HepG2 (cell line): ENCODE results near the gene CAPN15. TPM values are rescaled to one million over a fixed set of nuclear protein-coding genes. Genes with fewer than 3 reads are reported as not detected.

Source experiments
- CHCHD3 ChIP-seq: sonication (generic); formaldehyde crosslinking; IDR thresholded peaks from 2 replicates; pipeline ENCODE4 v1.8.0; 2022; ENCODE audit warnings: mild to moderate bottlenecking, missing genetic modification reagents, moderate library complexity
- ELF4 ChIP-seq: sonication (generic); formaldehyde crosslinking; IDR thresholded peaks from 2 replicates; pipeline ENCODE4 v1.5.0; 2020; ENCODE audit warnings: missing genetic modification reagents, mild to moderate bottlenecking, moderate library complexity, borderline replicate concordance
- HIC2 ChIP-seq: sonication (generic); formaldehyde crosslinking; IDR thresholded peaks from 2 replicates; pipeline ENCODE4 v1.9.0; 2022; ENCODE audit warnings: low read depth, missing genetic modification reagents
- HNRNPUL1 ChIP-seq: fragments of 200-400 bp; formaldehyde crosslinking; IDR thresholded peaks from 2 replicates; pipeline ENCODE4 v1.6.1; 2017; ENCODE audit warnings: low read depth, mild to moderate bottlenecking, low read length, moderate library complexity
- ISL2 ChIP-seq: sonication (generic); formaldehyde crosslinking; IDR thresholded peaks from 2 replicates; pipeline ENCODE4 v1.5.0; 2020; ENCODE audit warnings: missing genetic modification reagents
- JUN ChIP-seq: sonication (generic); formaldehyde crosslinking; IDR thresholded peaks from 2 replicates; pipeline ENCODE4 v1.4.0; 2020; ENCODE audit warnings: mild to moderate bottlenecking, missing genetic modification reagents
- KDM5A ChIP-seq: fragments of 200-600 bp; sonication (generic); IDR thresholded peaks from 2 replicates; pipeline ENCODE4 v1.7.0; 2018; ENCODE audit warnings: antibody characterized with exemption, mild to moderate bottlenecking, low read length, borderline replicate concordance
- MAFF ChIP-seq: IDR thresholded peaks from 2 replicates; pipeline ENCODE4 v1.6.1; 2011; ENCODE audit warnings: low read depth, low read length, improper control_type of control experiment
- MLLT10 ChIP-seq: sonication (generic); formaldehyde crosslinking; IDR thresholded peaks from 2 replicates; pipeline ENCODE4 v1.4.0; 2020; ENCODE audit warnings: missing genetic modification reagents
- SMAD1 ChIP-seq: sonication (generic); formaldehyde crosslinking; IDR thresholded peaks from 2 replicates; pipeline ENCODE4 v1.4.0; 2020; ENCODE audit warnings: missing genetic modification reagents, low read depth, mild to moderate bottlenecking, borderline replicate concordance
- SMARCE1 ChIP-seq: fragments of 450-650 bp; IDR thresholded peaks from 2 replicates; pipeline ENCODE4 v1.6.1; 2017; ENCODE audit warnings: borderline replicate concordance
- TEAD3 ChIP-seq: optimal IDR thresholded peaks from 2 replicates; pipeline ENCODE3; 2016; ENCODE audit warnings: borderline replicate concordance
- THAP7 ChIP-seq: sonication (generic); formaldehyde crosslinking; IDR thresholded peaks from 2 replicates; pipeline ENCODE4 v1.8.1; 2023; ENCODE audit warnings: mild to moderate bottlenecking, missing genetic modification reagents
- ZBTB3 ChIP-seq: sonication (generic); formaldehyde crosslinking; IDR thresholded peaks from 2 replicates; pipeline ENCODE4 v1.4.0; 2020; ENCODE audit warnings: low read depth, mild to moderate bottlenecking, moderate library complexity, missing genetic modification reagents, borderline replicate concordance
- ZBTB38 ChIP-seq: sonication (generic); formaldehyde crosslinking; IDR thresholded peaks from 2 replicates; pipeline ENCODE4 v1.5.1; 2020; ENCODE audit warnings: mild to moderate bottlenecking, missing genetic modification reagents
- ZFX ChIP-seq: sonication (generic); formaldehyde crosslinking; IDR thresholded peaks from 2 replicates; pipeline ENCODE4 v1.4.0; 2020; ENCODE audit warnings: mild to moderate bottlenecking, low read depth, missing genetic modification reagents, moderate library complexity
- ZNF574 ChIP-seq: sonication (generic); formaldehyde crosslinking; IDR thresholded peaks from 2 replicates; pipeline ENCODE4 v1.4.0; 2020; ENCODE audit warnings: missing genetic modification reagents
- ZNF639 ChIP-seq: conservative IDR thresholded peaks from 2 replicates; pipeline ENCODE4 v1.6.1; 2018; ENCODE audit warnings: missing genetic modification reagents
- ZSCAN20 ChIP-seq: sonication (generic); formaldehyde crosslinking; IDR thresholded peaks from 2 replicates; pipeline ENCODE4 v1.4.0; 2020; ENCODE audit warnings: missing genetic modification reagents, mild to moderate bottlenecking, borderline replicate concordance
- ZSCAN21 ChIP-seq: sonication (generic); formaldehyde crosslinking; IDR thresholded peaks from 2 replicates; pipeline ENCODE4 v1.8.0; 2022; ENCODE audit warnings: mild to moderate bottlenecking, missing genetic modification reagents, moderate library complexity, borderline replicate concordance
- ZSCAN29 ChIP-seq: sonication (generic); formaldehyde crosslinking; conservative IDR thresholded peaks from 2 replicates; pipeline ENCODE4 v1.4.0; 2020; ENCODE audit warnings: mild to moderate bottlenecking, missing genetic modification reagents
- polyA plus RNA-seq, 8 experiments: library from polyadenylated mRNA; depleted of rRNA in 3 of 8; stranded (reverse) in 7 of 8; unstranded in 1 of 8; fragments of >200 nt; fragmentation: Illumina TruSeq in 4 of 8; extraction: Trizol in 4 of 8; gene quantifications; 2 replicates each; pipeline versions ENCODE4 v1.2.1 to v1.2.3, GENCODE V29; 2011 to 2016; ENCODE audit warnings: low read depth in 4 of 8, missing spikeins in 1 of 8, mixed read lengths in 1 of 8; ENCODE audit not compliant: insufficient read depth in 1 of 8
- total RNA-seq, 5 experiments: library from RNA; depleted of rRNA; stranded (reverse); fragments of >200 nt; fragmentation: Illumina TruSeq; extraction: Trizol; gene quantifications; 2 replicates each; pipeline ENCODE4 v1.2.3, GENCODE V29; 2016; ENCODE audit warnings: low read depth in 1 of 5

CAPN15 gene
- total and polyA plus RNA-seq, 2 of the 13 experiments (the other 11 are each of a cell fraction or from before 2014, with no cell fraction given): 14.9 to 24.5 TPM

GRCh38 chr16:508884-509736 is 18.4 kb upstream of the CAPN15 start (continued):
- TF ChIP-seq ZFX (CRISPR knock-in tag): peak; percentile 89
- TF ChIP-seq KDM5A: no peak
- 0 out of 2 replicates have a peak, but pooled peaks have one; percentile 55 for TF ChIP-seq ZNF639
- peak; percentile 36; the same call in 1 of the 2 replicates for TF ChIP-seq JUN (CRISPR knock-in tag)
- 0 out of 2 replicates have a peak, but pooled peaks have one; percentile 61 for TF ChIP-seq ZSCAN29
- no peak for TF ChIP-seq HNRNPUL1
- TF ChIP-seq ELF4 (CRISPR knock-in tag): peak; percentile 77; the same call in 1 of the 2 replicates
- peak; percentile 88 for TF ChIP-seq ZBTB38 (CRISPR knock-in tag)
- TF ChIP-seq SMARCE1: no peak
- no peak for TF ChIP-seq CHCHD3 (CRISPR knock-in tag)
- TF ChIP-seq SMAD1: peak; percentile 95; the same call in 1 of the 2 replicates
- TF ChIP-seq ZSCAN20 (CRISPR knock-in tag): no peak
- TF ChIP-seq HIC2 (CRISPR knock-in tag): peak; percentile 72; the same call in 1 of the 2 replicates
- TF ChIP-seq ISL2 (CRISPR knock-in tag): peak; percentile 78; the same call in 1 of the 2 replicates
- TF ChIP-seq TEAD3 (CRISPR knock-in tag): peak; percentile 76
- TF ChIP-seq THAP7: 0 out of 2 replicates have a peak, but pooled peaks have one; percentile 34
- peak; percentile 78 for TF ChIP-seq ZNF574 (CRISPR knock-in tag)
- 0 out of 2 replicates have a peak, but pooled peaks have one; percentile 32 for TF ChIP-seq ZBTB3 (CRISPR knock-in tag)
- peak; percentile 47; the same call in 1 of the 2 replicates for TF ChIP-seq MAFF
- peak; percentile 96 for TF ChIP-seq ZSCAN21 (CRISPR knock-in tag)
- no peak for TF ChIP-seq MLLT10 (CRISPR knock-in tag)
